GM18505 (cell line): ENCODE measurements around the gene PSMA7.
"Not testable (repeated sequence)": the region's sequence is repeated elsewhere in the genome, so short reads cannot be mapped to it uniquely, and the experiment has no call there.

ENCODE experiments used
- ATAC-seq: cut with Tn5 transposase; IDR thresholded peaks from one replicate; pipeline ENCODE4 v1.9.1; 2021; ENCODE audit not compliant: unreplicated experiment
- POLR2A ChIP-seq: IDR thresholded peaks from 4 replicates; pipeline ENCODE4 v1.6.1; 2011; ENCODE audit warnings: borderline replicate concordance; ENCODE audit not compliant: insufficient read depth, insufficient read length; ENCODE audit errors: extremely low read depth

The PSMA7 gene

GRCh38 chr20:62156592-62157386 lies 13.6 kb upstream of the PSMA7 start:
- ATAC-seq = no peak
- TF ChIP-seq POLR2A = no peak

- ATAC-seq = no peak
- TF ChIP-seq POLR2A = no peak
Observed at GRCh38 chr20:62156254-62156556, 13.0 kb upstream of the PSMA7 start.

GRCh38 chr20:62155428-62156253 lies 12.4 kb upstream of the PSMA7 start:
- no peak for TF ChIP-seq POLR2A
- no peak for ATAC-seq

- no peak for TF ChIP-seq POLR2A
- ATAC-seq = no peak
Observed at GRCh38 chr20:62151835-62152364, 8.7 kb upstream of the PSMA7 start.

GRCh38 chr20:62151225-62151624 lies 8.0 kb upstream of the PSMA7 start:
- no peak for TF ChIP-seq POLR2A
- ATAC-seq = no peak

GRCh38 chr20:62150310-62150575 lies 7.0 kb upstream of the PSMA7 start:
- no peak for ATAC-seq
- no peak for TF ChIP-seq POLR2A

GRCh38 chr20:62149532-62150309 lies 6.5 kb upstream of the PSMA7 start:
- ATAC-seq = no peak
- no peak for TF ChIP-seq POLR2A

GRCh38 chr20:62148908-62149314 lies 5.7 kb upstream of the PSMA7 start:
- ATAC-seq = no peak

GRCh38 chr20:62148383-62148782 lies 5.2 kb upstream of the PSMA7 start:
- not testable (repeated sequence) for ATAC-seq

More at GRCh38 chr20:62148908-62149314, 5.7 kb upstream of the PSMA7 start:
- no peak for TF ChIP-seq POLR2A

GRCh38 chr20:62147528-62147927 lies 4.3 kb upstream of the PSMA7 start:
- no peak for ATAC-seq
- no peak for TF ChIP-seq POLR2A

GRCh38 chr20:62147125-62147524 lies 3.9 kb upstream of the PSMA7 start:
- no peak for ATAC-seq
- TF ChIP-seq POLR2A = no peak

- no peak for TF ChIP-seq POLR2A
- ATAC-seq = no peak
Observed at GRCh38 chr20:62146019-62146755, 3.0 kb upstream of the PSMA7 start.

- TF ChIP-seq POLR2A = no peak
Observed at GRCh38 chr20:62145688-62146018, 2.5 kb upstream of the PSMA7 start.

More at GRCh38 chr20:62145688-62146018, 2.5 kb upstream of the PSMA7 start:
- ATAC-seq = no peak
